Tibial nerve (tissue), 4 donors: ENCODE measurements around the gene CD6. TPM values are rescaled to one million over a fixed set of nuclear protein-coding genes. Genes with fewer than 3 reads are reported as not detected.
A peak's percentile ranks its signal among the peaks of the same experiment; 100 is the strongest.

ENCODE experiments used
- DNase-seq, 2 donors: peaks; one replicate each; pipeline ENCODE4 v3.0.0-alpha.2; 2019; ENCODE audit warnings: low spot score in 2 of 2
- H3K27ac ChIP-seq, 4 donors: fragments of 200-600 bp; sonication (generic) in 3 of 4; one replicate each; pipeline ENCODE4 v1.5.1; 2017 to 2019; ENCODE audit warnings: mild to moderate bottlenecking in 1 of 4
- H3K27me3 ChIP-seq, 2 donors: fragments of 200-600 bp; sonication (generic) in 1 of 2; one replicate each; pipeline versions ENCODE4 v1.5.1 to v1.6.0; 2017 to 2019
- H3K36me3 ChIP-seq, 3 donors: fragments of 200-600 bp; sonication (generic); one replicate each; pipeline ENCODE4 v1.5.1; 2018 to 2019
- H3K4me1 ChIP-seq, 4 donors: fragments of 200-600 bp; sonication (generic) in 3 of 4; one replicate each; pipeline ENCODE4 v1.5.1; 2017 to 2019
- H3K4me3 ChIP-seq, 4 donors: fragments of 200-600 bp; sonication (generic) in 3 of 4; one replicate each; pipeline ENCODE4 v1.5.1; 2017 to 2019; ENCODE audit warnings: mild to moderate bottlenecking in 1 of 4, moderate library complexity in 1 of 4
- H3K9me3 ChIP-seq, 4 donors: fragments of 200-600 bp; sonication (generic) in 3 of 4; one replicate each; pipeline ENCODE4 v1.5.1; 2017 to 2019
- CTCF ChIP-seq, 5 experiments: fragments of 200-600 bp in 3 of 5; fragments of 450-650 bp in 2 of 5; sonication (generic) in 3 of 5; IDR thresholded peaks; one replicate each; pipeline ENCODE4 v1.5.1; 2016 to 2019; ENCODE audit warnings: antibody characterized with exemption in 5 of 5, mild to moderate bottlenecking in 3 of 5, moderate library complexity in 2 of 5
- EP300 ChIP-seq, 2 donors: sonication (generic); formaldehyde crosslinking; IDR thresholded peaks; one replicate each; pipeline ENCODE4 v1.6.1; 2017; ENCODE audit warnings: antibody characterized with exemption in 2 of 2, mild to moderate bottlenecking in 1 of 2
- POLR2A ChIP-seq, 2 donors: fragments of 450-650 bp; IDR thresholded peaks; one replicate each; pipeline ENCODE4 v1.6.1; 2017; ENCODE audit warnings: antibody characterized with exemption in 2 of 2, mild to moderate bottlenecking in 2 of 2, moderate library complexity in 2 of 2
- WGBS, 2 donors: methylation state at CpG; one replicate each; pipeline ENCODE4 v1.1.5; 2018; 5-methylcytosine and 5-hydroxymethylcytosine counted together
- total RNA-seq, 4 donors: library from RNA; depleted of rRNA; stranded (reverse); fragments of >200 nt; gene quantifications; one replicate each; pipeline ENCODE4 v1.1.0, GENCODE V29; 2016

The CD6 gene
- total RNA-seq, 4 donors from 2014 or later, result 0.59 to 3.6 (median 2.7) TPM; not detected in 1

DNA sequence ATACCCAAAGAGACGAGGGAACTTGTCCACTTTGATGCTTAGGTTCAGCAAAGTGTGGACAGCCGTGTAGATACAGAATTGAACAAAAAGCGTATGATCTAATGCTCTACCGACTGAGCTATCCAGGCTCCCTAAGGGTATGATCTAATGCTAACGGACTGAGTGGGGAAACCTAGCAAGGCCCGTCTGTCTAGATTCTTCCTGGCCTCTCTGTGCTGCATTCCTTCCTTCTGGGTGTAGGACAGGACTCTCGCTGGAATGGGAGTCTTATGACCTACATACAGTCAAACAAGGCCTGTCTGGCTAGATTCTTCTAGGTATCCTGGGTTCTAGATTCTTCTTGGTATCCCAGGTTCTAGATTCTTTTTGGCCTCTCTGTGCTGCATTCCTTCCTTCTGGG is 11.1 kb upstream of the CD6 start:
- H3K27ac ChIP-seq, result no peak overlapping the region
- no peak for DNase-seq
- no peaks in the 10 kb centered on the region for H3K9me3 ChIP-seq
- H3K36me3 ChIP-seq, result no peaks in the 10 kb centered on the region
- 86 to 88% methylated on average over 7 of the region's 7 CpGs for WGBS, 2 donors
- TF ChIP-seq EP300 (IDR thresholded peaks at IDR 0.05) (no peak), CTCF (IDR thresholded peaks at IDR 0.05) (no peak), POLR2A (IDR thresholded peaks at IDR 0.05) (no peak)
- no peak overlapping the region for H3K4me3 ChIP-seq
- peaks cover 0 to 3% of the 10 kb centered on the region in 2 donors for H3K27me3 ChIP-seq
- H3K4me1 ChIP-seq, result peaks cover 0 to 8% (median 0%) of the 10 kb centered on the region in 4 donors

GRCh38 chr11:60964801-60965200 is 6.7 kb upstream of the CD6 start:
- DNase-seq, result no peak
- no peak for TF ChIP-seq CTCF (IDR thresholded peaks at IDR 0.05)
- no peak for TF ChIP-seq EP300 (IDR thresholded peaks at IDR 0.05)
- no peak for TF ChIP-seq POLR2A (IDR thresholded peaks at IDR 0.05)
- Histone ChIP-seq H3K27ac (no peak overlapping the region), H3K27me3 (peaks cover 0 to 3% of the 10 kb centered on the region in 2 donors), H3K4me1 (peaks cover 0 to 8% (median 0%) of the 10 kb centered on the region in 4 donors), H3K36me3 (no peaks in the 10 kb centered on the region), H3K9me3 (no peaks in the 10 kb centered on the region), H3K4me3 (no peak overlapping the region)
- 83 to 85% methylated on average over 6 of the region's 6 CpGs for WGBS, 2 donors

GRCh38 chr11:60966890-60967289 is 4.6 kb upstream of the CD6 start:
- peaks cover 0 to 8% (median 0%) of the 10 kb centered on the region in 4 donors for H3K4me1 ChIP-seq
- H3K36me3 ChIP-seq, result no peaks in the 10 kb centered on the region
- H3K9me3 ChIP-seq, result no peaks in the 10 kb centered on the region
- no peak for TF ChIP-seq CTCF (IDR thresholded peaks at IDR 0.05)
- no peak for TF ChIP-seq POLR2A (IDR thresholded peaks at IDR 0.05)
- TF ChIP-seq EP300 (IDR thresholded peaks at IDR 0.05), result no peak
- H3K27me3 ChIP-seq, result no peaks in the 10 kb centered on the region
- 77% methylated on average over 4 of the region's 4 CpGs for WGBS, 2 donors
- no peak overlapping the region for H3K27ac ChIP-seq
- no peak overlapping the region for H3K4me3 ChIP-seq
- DNase-seq, result no peak

- TF ChIP-seq CTCF (IDR thresholded peaks at IDR 0.05) (no peak), POLR2A (IDR thresholded peaks at IDR 0.05) (no peak), EP300 (IDR thresholded peaks at IDR 0.05) (no peak)
- no peak for DNase-seq
- no peak overlapping the region for H3K27ac ChIP-seq
- H3K27me3 ChIP-seq, result no peaks in the 10 kb centered on the region
- H3K4me1 ChIP-seq, result peaks cover 0 to 1% (median 0%) of the 10 kb centered on the region in 4 donors
- H3K4me3 ChIP-seq, result no peak overlapping the region
- no peaks in the 10 kb centered on the region for H3K36me3 ChIP-seq
- no peaks in the 10 kb centered on the region for H3K9me3 ChIP-seq
- 49 to 95% methylated on average over 1 of the region's 1 CpG for WGBS, 2 donors
Measured at GRCh38 chr11:60968223-60968622, 3.3 kb upstream of the CD6 start.

GRCh38 chr11:60970369-60970774 is 1.1 kb upstream of the CD6 start:
- H3K27ac ChIP-seq, result no peak overlapping the region
- no peaks in the 10 kb centered on the region for H3K27me3 ChIP-seq
- no peaks in the 10 kb centered on the region for H3K4me1 ChIP-seq
- TF ChIP-seq CTCF (IDR thresholded peaks at IDR 0.05) (peak; percentile 37 to 81 (median 70)), POLR2A (IDR thresholded peaks at IDR 0.05) (no peak)
- peak in 1 of 2 donors; percentile 41 for DNase-seq
- no peaks in the 10 kb centered on the region for H3K36me3 ChIP-seq
- H3K9me3 ChIP-seq, result no peaks in the 10 kb centered on the region
- 23 to 37% methylated on average over 8 of the region's 9 CpGs for WGBS, 2 donors
- H3K4me3 ChIP-seq, result no peak overlapping the region
